ENCODE results near the gene KCNK2. TPM values are rescaled to one million over a fixed set of nuclear protein-coding genes. Genes with fewer than 3 reads are reported as not detected.
A peak's percentile ranks its signal among the peaks of the same experiment; 100 is the strongest.

Gene KCNK2
- polyA plus RNA-seq, 1 of the 3 experiments (the other 2 are of a cell fraction) = 12.2 TPM

- TF ChIP-seq, protein P1, sequence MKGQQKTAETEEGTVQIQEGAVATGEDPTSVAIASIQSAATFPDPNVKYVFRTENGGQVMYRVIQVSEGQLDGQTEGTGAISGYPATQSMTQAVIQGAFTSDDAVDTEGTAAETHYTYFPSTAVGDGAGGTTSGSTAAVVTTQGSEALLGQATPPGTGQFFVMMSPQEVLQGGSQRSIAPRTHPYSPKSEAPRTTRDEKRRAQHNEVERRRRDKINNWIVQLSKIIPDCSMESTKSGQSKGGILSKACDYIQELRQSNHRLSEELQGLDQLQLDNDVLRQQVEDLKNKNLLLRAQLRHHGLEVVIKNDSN (IDR thresholded peaks at IDR 0.05; ENCODE audit: borderline replicate concordance, low read depth) = no peak
- TF ChIP-seq, protein P2, sequence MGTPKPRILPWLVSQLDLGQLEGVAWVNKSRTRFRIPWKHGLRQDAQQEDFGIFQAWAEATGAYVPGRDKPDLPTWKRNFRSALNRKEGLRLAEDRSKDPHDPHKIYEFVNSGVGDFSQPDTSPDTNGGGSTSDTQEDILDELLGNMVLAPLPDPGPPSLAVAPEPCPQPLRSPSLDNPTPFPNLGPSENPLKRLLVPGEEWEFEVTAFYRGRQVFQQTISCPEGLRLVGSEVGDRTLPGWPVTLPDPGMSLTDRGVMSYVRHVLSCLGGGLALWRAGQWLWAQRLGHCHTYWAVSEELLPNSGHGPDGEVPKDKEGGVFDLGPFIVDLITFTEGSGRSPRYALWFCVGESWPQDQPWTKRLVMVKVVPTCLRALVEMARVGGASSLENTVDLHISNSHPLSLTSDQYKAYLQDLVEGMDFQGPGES (IDR thresholded peaks at IDR 0.05; ENCODE audit: low read depth, low read length) = no peak
- TF ChIP-seq, protein P3, sequence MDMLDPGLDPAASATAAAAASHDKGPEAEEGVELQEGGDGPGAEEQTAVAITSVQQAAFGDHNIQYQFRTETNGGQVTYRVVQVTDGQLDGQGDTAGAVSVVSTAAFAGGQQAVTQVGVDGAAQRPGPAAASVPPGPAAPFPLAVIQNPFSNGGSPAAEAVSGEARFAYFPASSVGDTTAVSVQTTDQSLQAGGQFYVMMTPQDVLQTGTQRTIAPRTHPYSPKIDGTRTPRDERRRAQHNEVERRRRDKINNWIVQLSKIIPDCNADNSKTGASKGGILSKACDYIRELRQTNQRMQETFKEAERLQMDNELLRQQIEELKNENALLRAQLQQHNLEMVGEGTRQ (IDR thresholded peaks at IDR 0.05; ENCODE audit: borderline replicate concordance, low read depth, low read length) = no peak
These were observed 2.1 kb downstream of the KCNK2 start (continued) for GRCh38 chr1:215084621-215085020.

DNA sequence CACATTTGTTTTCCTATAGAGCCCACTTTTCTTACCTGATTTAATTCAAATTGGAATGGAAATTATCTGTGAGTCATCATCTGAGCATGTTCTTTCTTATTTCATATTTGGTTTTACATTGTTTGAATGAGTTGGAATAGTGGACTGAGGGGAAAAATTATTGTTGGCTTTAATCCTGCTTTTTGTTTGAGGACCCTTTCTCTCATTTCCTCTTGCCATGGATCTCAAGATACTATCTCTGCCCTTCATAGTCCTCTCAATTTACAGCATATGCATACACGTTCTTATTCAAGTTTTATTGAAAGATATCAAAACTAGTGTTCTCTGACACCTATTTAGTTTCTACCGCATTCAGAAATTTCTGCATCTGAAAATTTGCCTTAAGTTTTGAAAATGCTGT, 5.1 kb downstream of the KCNK2 start:
- Histone ChIP-seq H3K9ac (no peak overlapping the region), H3K36me3 (replicated peaks in 1 of 2; ENCODE audit: control insufficient read depth in 1 of 2, insufficient read depth in 2 of 2, low read length in 1 of 2) (peaks cover 0 to 6% of the 10 kb centered on the region in 2 experiments), H3K27me3 (ENCODE audit: insufficient read depth) (no peaks in the 10 kb centered on the region), H3K9me3 (no peaks in the 10 kb centered on the region), H3K27ac (ENCODE audit: low read depth in 2 of 2, low read length in 1 of 2) (no peak overlapping the region), H3K4me3 (ENCODE audit: low read depth in 2 of 2, low read length in 1 of 2) (no peak overlapping the region), H4K20me1 (ENCODE audit: insufficient read depth) (no peaks in the 10 kb centered on the region), H3K9me2 (no peaks in the 10 kb centered on the region), H3K4me2 (peak overlapping the region; percentile 62; the same call in 1 of the 2 replicates), H3K79me2 (ENCODE audit: insufficient read depth) (no peaks in the 10 kb centered on the region), H3F3A (replicated peaks; ENCODE audit: insufficient read depth) (no peaks in the 10 kb centered on the region), H2AFZ (ENCODE audit: low read depth) (0 out of 2 replicates have a peak overlapping the region, but pooled peaks have one; percentile 12), H3K4me1 (ENCODE audit: control insufficient read depth in 1 of 2, insufficient read depth in 2 of 2, low read depth in 1 of 2, low read length in 1 of 2) (no peaks in the 10 kb centered on the region; a peak in 1 of 4 replicates)
- peak; percentile 29; the same call in 1 of the 2 replicates for TF ChIP-seq NFIC (IDR thresholded peaks at IDR 0.05; ENCODE audit: borderline replicate concordance)
- TF ChIP-seq, protein P4, sequence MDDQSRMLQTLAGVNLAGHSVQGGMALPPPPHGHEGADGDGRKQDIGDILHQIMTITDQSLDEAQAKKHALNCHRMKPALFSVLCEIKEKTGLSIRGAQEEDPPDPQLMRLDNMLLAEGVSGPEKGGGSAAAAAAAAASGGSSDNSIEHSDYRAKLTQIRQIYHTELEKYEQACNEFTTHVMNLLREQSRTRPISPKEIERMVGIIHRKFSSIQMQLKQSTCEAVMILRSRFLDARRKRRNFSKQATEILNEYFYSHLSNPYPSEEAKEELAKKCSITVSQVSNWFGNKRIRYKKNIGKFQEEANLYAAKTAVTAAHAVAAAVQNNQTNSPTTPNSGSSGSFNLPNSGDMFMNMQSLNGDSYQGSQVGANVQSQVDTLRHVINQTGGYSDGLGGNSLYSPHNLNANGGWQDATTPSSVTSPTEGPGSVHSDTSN (IDR thresholded peaks at IDR 0.05) = peak; percentile 24; the same call in 1 of the 2 replicates
- TF ChIP-seq MXI1 (IDR thresholded peaks at IDR 0.05; ENCODE audit: low read depth, low read length) = no peak
- TF ChIP-seq ZBTB33 (IDR thresholded peaks at IDR 0.05; ENCODE audit: borderline replicate concordance, low read depth) = no peak
- peak; percentile 14; the same call in 1 of the 2 replicates for TF ChIP-seq TCF12 (IDR thresholded peaks at IDR 0.05)
- peak; percentile 8; the same call in 1 of the 2 replicates for TF ChIP-seq JUND (IDR thresholded peaks at IDR 0.05)
- 0 out of 2 replicates have a peak, but pooled peaks have one; percentile 10 for TF ChIP-seq MEF2A (IDR thresholded peaks at IDR 0.05; ENCODE audit: borderline replicate concordance, low read depth)
- TF ChIP-seq FOSL2 (IDR thresholded peaks at IDR 0.05; ENCODE audit: borderline replicate concordance, low read depth) = peak; percentile 47; the same call in 1 of the 2 replicates
- ChIA-PET POLR2A (no interaction called here), CTCF (no interaction called here)
- 55% methylated on average over 2 of the region's 2 CpGs for whole genome bisulfite sequencing (ENCODE audit: low lambda C conversion rate)
- no peak for DNase-seq
